ENCODE measurements around the gene GASK1B. TPM values are rescaled to one million over a fixed set of nuclear protein-coding genes. Genes with fewer than 3 reads are reported as not detected.
A peak's percentile ranks its signal among the peaks of the same experiment; 100 is the strongest.

The GASK1B gene
- total RNA-seq, 2 donors from 2014 or later, result 49.9 to 56.9 TPM

- H3K9me3 ChIP-seq, result no peaks in the 10 kb centered on the region
- peak; percentile 83 for DNase-seq (ENCODE audit: low spot score)
- H3K4me3 ChIP-seq, result peak overlapping the region; percentile 54 to 69
- H3K27ac ChIP-seq, result peak overlapping the region; percentile 86 to 88
- TF ChIP-seq CTCF (IDR thresholded peaks at IDR 0.05), result peak; percentile 71 to 83
- no peaks in the 10 kb centered on the region for H3K36me3 ChIP-seq
- peaks cover 0 to 42% of the 10 kb centered on the region in 2 donors for H3K4me1 ChIP-seq
- no peaks in the 10 kb centered on the region for H3K27me3 ChIP-seq
These were observed 1.9 kb downstream of the GASK1B start for GRCh38 chr4:158170691-158171561.

- peak overlapping the region; percentile 54 to 69 for H3K4me3 ChIP-seq
These were observed 2.7 kb downstream of the GASK1B start for GRCh38 chr4:158169931-158170690.

GRCh38 chr4:158169506-158169905 is 3.3 kb downstream of the GASK1B start:
- peak overlapping the region; percentile 86 to 88 for H3K27ac ChIP-seq
- peak overlapping the region; percentile 54 to 69 for H3K4me3 ChIP-seq
- no peak for DNase-seq (ENCODE audit: low spot score)
- H3K27me3 ChIP-seq, result no peaks in the 10 kb centered on the region
- H3K36me3 ChIP-seq, result no peaks in the 10 kb centered on the region
- no peaks in the 10 kb centered on the region for H3K9me3 ChIP-seq
- no peak for TF ChIP-seq CTCF (IDR thresholded peaks at IDR 0.05)
- peaks cover 0 to 45% of the 10 kb centered on the region in 2 donors for H3K4me1 ChIP-seq

More at GRCh38 chr4:158169931-158170690, 2.7 kb downstream of the GASK1B start:
- Histone ChIP-seq H3K27ac (peak overlapping the region; percentile 86 to 88), H3K9me3 (no peaks in the 10 kb centered on the region), H3K4me1 (peaks cover 0 to 50% of the 10 kb centered on the region in 2 donors), H3K36me3 (no peaks in the 10 kb centered on the region), H3K27me3 (no peaks in the 10 kb centered on the region)
- DNase-seq (ENCODE audit: low spot score), result no peak
- TF ChIP-seq CTCF (IDR thresholded peaks at IDR 0.05), result no peak

GRCh38 chr4:158168606-158169005 is 4.2 kb downstream of the GASK1B start:
- Histone ChIP-seq H3K36me3 (no peaks in the 10 kb centered on the region), H3K4me3 (peak overlapping the region; percentile 54 to 69), H3K9me3 (no peaks in the 10 kb centered on the region), H3K27me3 (no peaks in the 10 kb centered on the region), H3K4me1 (peaks cover 0 to 36% of the 10 kb centered on the region in 2 donors), H3K27ac (peak overlapping the region; percentile 86 to 88)
- no peak for TF ChIP-seq CTCF (IDR thresholded peaks at IDR 0.05)
- no peak for DNase-seq (ENCODE audit: low spot score)

DNA sequence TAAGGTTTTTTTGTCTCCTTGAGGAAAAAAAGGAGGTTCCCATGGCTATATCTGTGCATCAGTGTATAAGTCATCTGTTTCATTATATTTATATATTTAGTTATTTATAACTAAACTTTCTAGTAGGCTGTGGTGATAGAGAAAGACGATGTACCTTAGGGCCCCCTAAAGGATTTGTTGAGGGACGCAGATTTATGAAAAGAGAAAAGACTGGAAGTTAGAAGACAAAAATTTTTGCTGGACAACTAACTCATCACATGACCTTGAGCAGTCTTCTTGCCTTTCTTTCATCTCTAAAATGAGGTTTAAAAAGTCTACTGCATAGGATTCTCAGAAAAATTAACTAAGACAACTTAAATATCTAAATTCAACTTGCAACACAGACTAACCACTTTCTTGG is 6.1 kb downstream of the GASK1B start:
- Histone ChIP-seq H3K36me3 (no peaks in the 10 kb centered on the region), H3K4me1 (peaks cover 0 to 44% of the 10 kb centered on the region in 2 donors), H3K27me3 (no peaks in the 10 kb centered on the region), H3K27ac (peak overlapping the region; percentile 86 to 88), H3K9me3 (no peaks in the 10 kb centered on the region), H3K4me3 (peak overlapping the region in 1 of 2 donors; percentile 69)
- no peak for DNase-seq (ENCODE audit: low spot score)
- no peak for TF ChIP-seq CTCF (IDR thresholded peaks at IDR 0.05)

All from right atrium auricular region (tissue), 2 donors.